Activated naive CD4-positive, alpha-beta T cell treated with anti-CD3 and anti-CD28 coated beads, Interleukin-2, amount 50 U/mL, for 72 hours (primary cell): Measurements from ENCODE around the gene ENKD1. TPM values are rescaled to one million over a fixed set of nuclear protein-coding genes. Genes with fewer than 3 reads are reported as not detected.
A peak's percentile ranks its signal among the peaks of the same experiment; 100 is the strongest.

Experiments used
- ATAC-seq, 2 donors: fragments of 150-1000 bp; cut with Tn5 transposase; 2 replicates each; pipeline ENCODE4 v1.10.0; 2021; ENCODE audit warnings: mild to moderate bottlenecking in 2 of 2, moderate library complexity in 2 of 2
- DNase-seq, 2 donors: peaks; one replicate each; pipeline ENCODE4 v3.0.0; 2021 to 2022; ENCODE audit warnings: low spot score in 2 of 2
- H3K27ac Mint-ChIP-seq, 2 donors: one replicate each; pipeline ENCODE4 v1.8.0; 2022; ENCODE audit warnings: mild to moderate bottlenecking in 2 of 2, mixed read lengths in 2 of 2
- H3K36me3 Mint-ChIP-seq, 2 donors: one replicate each; pipeline ENCODE4 v1.8.0; 2022; ENCODE audit warnings: mixed read lengths in 2 of 2
- H3K9me3 Mint-ChIP-seq, 2 donors: one replicate each; pipeline ENCODE4 v1.8.0; 2022; ENCODE audit warnings: mixed read lengths in 2 of 2
- total RNA-seq, 2 donors: library from RNA; stranded (reverse); gene quantifications; one replicate each; pipeline ENCODE4 v1.2.3, GENCODE V29; 2022

The ENKD1 gene
- total RNA-seq, 2 donors from 2014 or later: 2.4 to 11.0 TPM

DNA sequence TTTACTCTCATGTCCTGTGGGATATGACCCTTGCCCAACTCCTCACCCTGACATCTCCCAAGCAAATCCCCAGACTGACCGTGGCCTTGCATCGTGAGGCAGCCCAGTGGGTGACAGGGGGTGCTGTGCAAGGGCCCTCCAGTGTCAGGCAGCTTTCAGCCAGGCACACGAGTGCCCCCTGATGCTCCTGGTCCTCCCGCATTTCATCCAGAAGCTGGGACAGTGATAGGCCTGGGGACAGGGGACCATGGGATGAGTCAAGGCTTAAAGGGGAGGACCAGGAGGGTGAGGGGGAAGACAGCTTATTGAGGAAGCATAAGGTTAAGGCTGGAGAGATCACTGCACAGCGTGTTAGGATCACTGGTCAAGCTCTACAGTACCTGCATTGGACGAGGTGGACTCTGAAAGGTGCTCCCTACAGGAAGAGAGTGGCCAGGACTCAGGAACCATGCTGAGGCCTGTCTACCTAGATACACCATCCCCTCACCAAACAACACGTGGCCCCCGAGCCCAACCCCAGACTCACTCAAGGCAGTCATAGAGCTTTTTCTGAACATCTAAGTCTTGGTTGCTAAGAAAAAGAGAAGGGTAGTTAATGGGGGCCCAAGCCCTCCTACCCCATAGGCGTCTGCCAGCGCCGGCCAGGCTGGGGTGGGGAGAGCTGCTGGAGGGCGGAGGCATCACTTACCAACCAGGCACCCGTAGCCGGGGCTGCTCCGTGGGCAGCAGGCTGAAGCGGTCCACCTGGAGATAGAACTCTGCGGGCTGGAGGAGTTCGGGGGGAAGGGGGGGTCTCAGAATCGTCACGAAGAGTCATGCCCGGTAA is 7.5 kb downstream of the ENKD1 start:
- ATAC-seq: no peak
- DNase-seq: no peak
- Mint-ChIP-seq H3K27ac (peak overlapping the region; percentile 93 to 96), H3K9me3 (no peaks in the 10 kb centered on the region), H3K36me3 (peaks cover 10% of the 10 kb centered on the region in 2 donors)

DNA sequence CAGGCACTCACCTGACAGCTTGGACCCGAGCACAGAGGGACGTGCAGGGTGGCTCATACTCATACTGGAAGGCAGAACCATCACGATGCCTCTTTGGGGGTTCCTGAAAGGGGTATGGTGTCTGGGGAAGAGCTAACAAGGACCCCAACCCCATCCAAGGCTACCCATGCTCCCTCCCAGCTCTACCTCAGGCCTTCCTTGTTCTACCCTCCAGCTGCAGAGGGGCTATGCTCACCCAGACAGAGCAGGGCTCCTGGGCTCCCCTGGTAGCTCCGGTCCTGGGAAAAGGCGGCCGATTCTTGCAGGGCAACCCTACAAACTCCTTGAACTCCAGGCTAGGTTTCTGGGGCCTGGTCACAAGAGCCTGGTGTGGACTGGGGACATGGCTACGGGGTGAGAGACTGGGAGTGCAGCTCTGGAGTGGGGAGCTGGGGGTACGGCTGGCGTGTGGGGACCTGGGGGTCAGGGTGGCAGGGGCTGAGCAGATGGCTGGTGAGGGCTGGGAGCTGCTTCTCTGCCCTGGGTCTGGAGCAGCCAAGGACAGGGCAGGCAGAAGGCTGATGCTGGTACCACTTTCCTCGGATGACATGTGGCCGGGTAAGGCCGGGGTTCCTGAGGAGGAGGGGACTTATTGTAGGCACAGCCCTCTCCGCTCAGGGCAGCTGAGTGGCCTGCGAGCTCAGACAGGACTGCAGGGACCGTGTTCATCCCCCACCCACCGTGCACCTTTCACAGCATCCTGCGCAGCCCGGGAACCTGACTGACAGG is 8.6 kb downstream of the ENKD1 start:
- DNase-seq: no peak
- H3K36me3 Mint-ChIP-seq: peaks cover 10% of the 10 kb centered on the region in 2 donors
- H3K9me3 Mint-ChIP-seq: no peaks in the 10 kb centered on the region
- H3K27ac Mint-ChIP-seq: peak overlapping the region; percentile 44 to 50
- no peak for ATAC-seq

DNA sequence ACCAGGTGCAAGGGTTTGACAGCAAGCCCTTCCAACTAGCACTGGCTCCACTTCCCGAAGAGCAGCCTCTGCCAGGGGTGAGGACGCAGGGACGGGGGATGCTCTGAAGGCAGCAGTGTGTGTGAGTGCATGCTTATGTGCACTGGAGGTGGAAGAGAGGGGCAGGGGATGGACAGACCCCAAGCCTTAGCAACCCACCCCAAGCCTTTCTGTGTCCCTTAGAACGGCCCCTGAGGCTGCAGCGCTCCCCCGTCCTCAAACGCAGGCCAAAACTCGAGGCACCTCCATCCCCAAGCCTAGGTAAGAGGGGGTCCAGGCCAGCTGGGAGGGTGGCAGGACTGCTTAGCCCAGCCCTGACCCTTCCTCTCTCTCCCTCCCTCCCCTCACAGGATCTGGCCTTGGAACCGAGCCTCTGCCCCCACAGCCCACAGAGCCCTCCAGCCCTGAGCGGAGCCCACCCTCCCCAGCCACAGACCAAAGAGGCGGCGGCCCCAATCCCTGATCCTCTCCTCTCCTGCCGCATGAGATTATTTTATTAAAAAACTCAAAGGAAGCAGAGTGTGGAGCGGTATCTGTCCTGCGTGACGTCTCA is 9.4 kb downstream of the ENKD1 start:
- peaks cover 10 to 12% of the 10 kb centered on the region in 2 donors for H3K36me3 Mint-ChIP-seq
- ATAC-seq (no peak), DNase-seq (no peak)
- H3K27ac Mint-ChIP-seq: peak overlapping the region in 1 of 2 donors; percentile 44
- H3K9me3 Mint-ChIP-seq: no peaks in the 10 kb centered on the region

DNA sequence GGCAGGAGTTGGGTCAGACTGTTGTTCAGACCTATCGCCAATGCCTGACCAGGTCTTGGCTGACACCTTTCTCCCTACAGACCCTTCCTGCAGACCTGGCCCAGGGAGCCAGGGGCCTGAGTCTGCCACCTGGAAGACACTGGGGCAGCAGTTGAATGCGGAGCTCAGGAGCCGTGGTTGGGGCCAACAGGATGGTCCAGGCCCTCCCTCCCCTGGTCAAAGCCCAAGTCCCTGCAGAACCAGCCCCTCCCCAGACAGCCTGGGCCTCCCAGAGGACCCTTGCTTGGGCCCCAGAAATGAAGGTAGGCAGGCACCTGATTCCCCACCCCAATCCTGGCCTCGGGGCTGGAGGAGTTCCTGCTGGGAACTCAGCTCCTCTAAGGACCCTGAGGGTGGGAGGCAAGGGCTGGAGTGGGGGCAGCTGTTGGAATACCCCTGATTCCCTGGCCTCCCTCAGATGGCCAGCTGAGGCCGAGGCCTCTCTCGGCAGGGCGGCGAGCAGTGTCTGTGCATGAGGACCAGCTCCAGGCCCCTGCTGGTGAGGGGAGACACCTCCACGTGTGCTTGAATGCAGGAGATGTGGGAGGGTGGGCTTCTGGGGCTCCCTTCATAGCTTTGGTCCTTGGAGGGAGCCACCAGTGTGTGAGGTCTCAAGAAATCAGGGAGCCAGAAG is 10.1 kb downstream of the ENKD1 start:
- Mint-ChIP-seq H3K36me3 (peaks cover 10 to 19% of the 10 kb centered on the region in 2 donors), H3K27ac (no peak overlapping the region), H3K9me3 (no peaks in the 10 kb centered on the region)
- no peak for DNase-seq
- ATAC-seq: no peak

DNA sequence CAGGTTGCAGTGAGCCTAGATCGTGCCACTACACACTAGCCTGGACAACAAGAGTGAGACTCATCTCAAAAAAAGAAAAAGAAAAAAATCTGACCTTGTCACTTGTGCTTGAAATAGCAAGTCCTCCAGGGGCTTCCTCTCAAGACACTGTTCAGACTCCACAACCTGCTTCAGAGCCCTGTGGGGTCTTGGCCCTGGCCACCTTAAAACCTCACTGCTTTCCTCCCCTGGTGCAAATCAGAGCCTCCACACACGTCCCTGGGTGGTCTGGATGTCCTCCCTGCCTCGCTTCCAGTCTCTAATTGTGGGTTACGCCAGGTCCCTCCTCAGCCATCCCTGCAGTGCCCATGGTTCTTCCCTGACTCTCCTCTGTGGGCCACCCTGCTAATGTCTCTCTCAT is 11.2 kb downstream of the ENKD1 start:
- H3K36me3 Mint-ChIP-seq: peaks cover 10 to 23% of the 10 kb centered on the region in 2 donors
- no peaks in the 10 kb centered on the region for H3K9me3 Mint-ChIP-seq
- DNase-seq (no peak), ATAC-seq (no peak)
- H3K27ac Mint-ChIP-seq: peak overlapping the region; percentile 31 to 37

DNA sequence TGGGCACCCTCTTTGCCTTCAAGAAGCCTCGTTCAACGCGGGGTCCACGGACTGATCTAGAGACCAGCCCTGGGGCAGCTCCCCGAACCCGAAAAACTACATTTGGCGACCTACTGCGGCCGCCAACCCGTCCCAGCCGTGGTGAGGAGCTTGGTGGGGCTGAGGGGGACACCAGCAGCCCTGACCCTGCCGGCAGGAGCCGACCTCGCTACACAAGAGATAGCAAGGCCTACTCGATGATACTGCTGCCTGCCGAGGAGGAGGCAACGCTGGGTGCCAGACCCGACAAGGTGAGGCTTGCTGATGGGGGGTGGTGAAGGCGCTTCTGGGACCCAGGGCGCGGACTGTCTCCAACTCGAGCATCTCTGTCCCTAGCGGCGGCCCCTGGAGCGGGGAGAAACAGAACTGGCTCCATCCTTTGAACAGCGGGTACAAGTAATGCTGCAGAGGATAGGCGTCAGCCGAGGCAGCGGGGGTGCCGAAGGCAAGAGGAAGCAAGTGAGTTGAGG is 12.1 kb downstream of the ENKD1 start:
- ATAC-seq (no peak), DNase-seq (no peak)
- Mint-ChIP-seq H3K27ac (peak overlapping the region in 1 of 2 donors; percentile 15), H3K36me3 (peaks cover 6 to 25% of the 10 kb centered on the region in 2 donors), H3K9me3 (no peaks in the 10 kb centered on the region)

DNA sequence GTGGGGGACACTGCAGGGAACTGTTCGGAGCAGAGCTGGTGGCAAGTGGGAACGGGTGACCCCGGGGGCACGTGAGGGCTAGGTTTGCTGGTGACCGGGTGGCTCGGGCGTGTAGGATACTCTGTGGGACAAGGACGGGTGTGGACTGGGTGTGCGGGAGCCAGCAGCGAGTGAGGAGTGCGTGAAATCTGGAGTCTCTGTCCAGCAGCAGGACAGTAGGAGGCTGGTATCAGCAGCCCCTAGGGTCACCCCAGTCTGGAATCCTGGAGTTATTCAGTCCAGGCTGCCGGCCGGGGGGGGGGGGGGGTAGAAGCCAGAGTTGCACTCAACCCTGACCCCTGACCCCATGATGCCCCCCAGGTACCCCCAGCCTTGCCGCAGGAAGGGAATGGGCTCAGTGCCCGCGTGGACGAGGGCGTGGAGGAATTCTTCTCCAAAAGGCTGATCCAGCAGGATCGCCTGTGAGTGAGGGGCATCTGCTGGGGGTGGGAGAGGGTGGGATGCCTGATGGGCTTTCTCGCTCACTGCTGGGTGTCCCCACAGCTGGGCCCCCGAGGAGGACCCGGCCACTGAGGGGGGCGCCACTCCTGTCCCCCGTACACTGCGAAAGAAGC is 12.7 kb downstream of the ENKD1 start:
- DNase-seq (no peak), ATAC-seq (no peak)
- Mint-ChIP-seq H3K27ac (peak overlapping the region in 1 of 2 donors; percentile 59), H3K9me3 (no peaks in the 10 kb centered on the region), H3K36me3 (peaks cover under 1 to 19% of the 10 kb centered on the region in 2 donors)

DNA sequence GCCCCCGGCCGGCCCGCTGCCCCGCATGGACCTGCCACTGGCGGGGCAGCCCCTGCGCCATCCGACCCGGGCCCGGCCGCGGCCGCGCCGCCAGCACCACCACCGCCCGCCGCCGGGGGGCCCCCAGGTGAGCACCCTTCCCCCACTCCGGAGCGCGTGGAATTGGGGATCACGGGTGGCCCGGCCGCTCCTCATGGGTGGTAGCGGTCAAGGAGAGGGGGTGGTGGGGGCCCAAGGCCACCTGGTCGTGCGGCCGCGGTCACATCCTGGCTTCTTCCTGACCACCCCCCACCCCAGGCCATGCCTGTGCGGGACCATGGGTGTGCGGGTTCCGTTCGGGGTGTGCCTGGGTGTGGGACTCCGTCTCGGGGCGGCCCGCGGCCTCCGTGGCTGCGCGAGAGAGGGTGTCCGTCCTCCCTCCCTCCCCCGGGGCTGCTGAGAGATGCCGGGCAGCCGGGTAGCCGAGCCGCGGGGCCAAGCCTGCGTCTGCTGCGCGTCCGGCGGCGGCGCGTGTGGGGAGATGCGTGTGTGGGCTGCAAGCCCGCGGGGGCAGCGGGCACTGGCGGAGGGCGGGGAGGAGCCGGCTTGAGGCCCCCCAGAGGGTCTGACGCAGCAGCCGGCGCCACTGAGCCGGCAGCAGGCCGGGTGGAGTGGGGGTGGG is 13.3 kb downstream of the ENKD1 start:
- H3K36me3 Mint-ChIP-seq: peaks cover 0 to 18% of the 10 kb centered on the region in 2 donors
- H3K9me3 Mint-ChIP-seq: no peaks in the 10 kb centered on the region
- ATAC-seq (no peak), DNase-seq (no peak)
- H3K27ac Mint-ChIP-seq: no peak overlapping the region

DNA sequence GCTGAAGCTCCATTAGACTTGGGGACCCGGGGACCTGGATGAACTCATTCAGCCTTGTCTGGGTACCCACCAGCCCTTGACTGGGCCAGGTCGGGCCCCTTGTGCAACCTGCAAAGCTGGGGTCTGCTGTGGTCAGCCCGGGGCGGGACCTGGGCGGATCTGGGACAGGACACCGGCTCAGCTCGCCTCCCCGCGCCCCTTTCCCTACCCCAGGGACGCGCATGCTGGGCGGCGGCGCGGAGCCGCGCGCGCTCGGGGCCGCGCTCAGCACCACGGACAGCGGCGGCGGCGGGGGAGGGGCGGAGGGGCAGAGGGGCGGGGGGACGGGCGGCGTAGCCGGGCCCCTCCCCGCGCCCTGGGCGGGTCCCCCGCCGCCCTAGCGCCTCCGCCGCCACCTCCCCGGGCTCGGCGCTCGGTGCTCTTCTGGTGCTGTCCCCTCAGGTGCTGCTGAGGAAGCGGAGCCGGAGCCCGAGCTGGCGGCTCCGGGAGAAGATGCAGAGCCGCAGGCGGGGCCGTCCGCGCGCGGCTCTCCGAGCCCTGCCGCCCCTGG is 13.9 kb downstream of the ENKD1 start:
- ATAC-seq (no peak), DNase-seq (no peak)
- Mint-ChIP-seq H3K9me3 (no peaks in the 10 kb centered on the region), H3K36me3 (peaks cover 0 to 18% of the 10 kb centered on the region in 2 donors), H3K27ac (no peak overlapping the region)

DNA sequence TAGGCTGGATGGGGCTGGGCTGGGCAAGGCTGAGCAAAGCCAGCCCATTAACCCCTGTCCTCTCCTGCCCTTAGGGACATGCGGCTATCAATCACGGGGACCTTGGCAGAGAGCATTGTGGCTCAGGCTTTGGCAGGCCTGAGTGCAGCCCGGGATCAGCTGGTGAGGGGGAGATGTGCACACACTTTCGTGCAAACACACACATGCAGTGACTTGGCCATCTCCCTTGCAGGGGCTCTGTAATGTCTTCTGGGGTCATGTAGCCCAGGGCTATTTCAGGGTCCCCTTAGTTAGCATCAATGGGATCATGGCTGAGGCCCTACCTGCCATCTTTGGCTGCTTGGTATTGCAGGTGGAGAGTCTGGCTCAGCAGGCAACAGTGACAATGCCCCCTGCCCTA is 14.7 kb downstream of the ENKD1 start:
- no peaks in the 10 kb centered on the region for H3K9me3 Mint-ChIP-seq
- ATAC-seq (no peak), DNase-seq (no peak)
- H3K36me3 Mint-ChIP-seq: peaks cover 0 to 18% of the 10 kb centered on the region in 2 donors
- peak overlapping the region in 1 of 2 donors; percentile 22 for H3K27ac Mint-ChIP-seq

DNA sequence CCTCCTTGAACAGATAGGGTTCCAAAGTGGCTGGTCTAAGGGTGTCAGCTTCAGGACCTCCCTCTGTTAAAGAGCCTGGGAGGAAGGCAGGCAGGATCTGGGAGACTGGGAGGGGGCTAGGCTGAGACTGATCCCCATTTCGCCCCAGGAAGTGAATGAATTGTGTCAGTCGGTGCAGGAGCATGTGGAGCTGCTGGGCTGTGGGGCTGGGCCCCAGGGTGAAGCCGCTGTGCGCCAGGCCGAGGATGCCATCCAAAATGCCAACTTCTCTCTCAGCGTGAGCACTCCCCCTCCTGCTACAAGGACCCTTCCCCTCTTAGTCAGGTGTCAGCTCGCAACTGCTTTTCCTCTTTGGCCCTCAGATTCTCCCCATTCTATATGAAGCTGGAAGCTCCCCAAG is 15.5 kb downstream of the ENKD1 start:
- DNase-seq (no peak), ATAC-seq (no peak)
- Mint-ChIP-seq H3K9me3 (no peaks in the 10 kb centered on the region), H3K36me3 (peaks cover 0 to 18% of the 10 kb centered on the region in 2 donors), H3K27ac (peak overlapping the region; percentile 1 to 86)

DNA sequence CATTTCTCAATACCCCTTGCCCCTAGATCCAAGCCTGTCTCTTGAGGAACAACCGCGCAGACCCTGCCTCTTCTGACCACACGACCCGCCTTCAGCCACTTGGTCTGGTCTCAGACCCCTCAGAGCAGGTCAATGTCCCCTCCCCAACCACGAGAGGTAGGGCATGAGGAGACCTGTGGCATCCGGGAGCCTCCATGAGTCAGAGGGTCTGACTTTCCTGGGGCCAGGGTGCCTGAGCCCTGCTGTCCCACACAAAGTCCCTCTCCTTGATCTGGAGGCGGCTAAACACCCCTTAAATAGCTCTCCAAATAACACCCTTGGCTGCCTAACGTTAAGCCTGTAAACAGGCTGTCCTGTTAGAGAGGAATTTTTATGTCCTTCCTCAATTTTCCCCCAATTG is 16.5 kb downstream of the ENKD1 start:
- DNase-seq (no peak), ATAC-seq (no peak)
- H3K9me3 Mint-ChIP-seq: no peaks in the 10 kb centered on the region
- H3K27ac Mint-ChIP-seq: peak overlapping the region; percentile 1 to 86
- H3K36me3 Mint-ChIP-seq: peaks cover 0 to 18% of the 10 kb centered on the region in 2 donors

DNA sequence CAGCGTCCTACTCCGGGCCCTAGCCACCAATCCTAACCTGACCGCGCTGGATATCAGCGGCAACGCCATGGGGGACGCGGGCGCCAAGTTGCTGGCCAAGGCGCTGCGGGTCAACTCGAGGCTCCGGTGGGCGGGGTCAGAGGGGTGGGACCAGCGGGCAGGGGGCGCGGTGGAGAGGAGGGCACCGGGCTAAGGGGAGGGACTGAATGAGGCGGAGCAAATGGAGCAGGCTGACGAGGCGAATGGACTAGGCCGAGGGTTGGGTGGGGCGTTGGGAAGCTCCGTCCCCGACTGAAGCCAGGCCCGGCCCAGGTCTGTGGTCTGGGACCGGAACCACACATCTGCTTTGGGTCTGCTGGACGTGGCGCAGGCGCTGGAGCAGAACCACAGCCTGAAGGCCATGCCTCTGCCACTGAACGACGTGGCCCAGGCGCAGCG is 17.0 kb downstream of the ENKD1 start:
- Mint-ChIP-seq H3K27ac (peak overlapping the region in 1 of 2 donors; percentile 1), H3K36me3 (peaks cover 0 to 18% of the 10 kb centered on the region in 2 donors)
- DNase-seq: no peak

DNA sequence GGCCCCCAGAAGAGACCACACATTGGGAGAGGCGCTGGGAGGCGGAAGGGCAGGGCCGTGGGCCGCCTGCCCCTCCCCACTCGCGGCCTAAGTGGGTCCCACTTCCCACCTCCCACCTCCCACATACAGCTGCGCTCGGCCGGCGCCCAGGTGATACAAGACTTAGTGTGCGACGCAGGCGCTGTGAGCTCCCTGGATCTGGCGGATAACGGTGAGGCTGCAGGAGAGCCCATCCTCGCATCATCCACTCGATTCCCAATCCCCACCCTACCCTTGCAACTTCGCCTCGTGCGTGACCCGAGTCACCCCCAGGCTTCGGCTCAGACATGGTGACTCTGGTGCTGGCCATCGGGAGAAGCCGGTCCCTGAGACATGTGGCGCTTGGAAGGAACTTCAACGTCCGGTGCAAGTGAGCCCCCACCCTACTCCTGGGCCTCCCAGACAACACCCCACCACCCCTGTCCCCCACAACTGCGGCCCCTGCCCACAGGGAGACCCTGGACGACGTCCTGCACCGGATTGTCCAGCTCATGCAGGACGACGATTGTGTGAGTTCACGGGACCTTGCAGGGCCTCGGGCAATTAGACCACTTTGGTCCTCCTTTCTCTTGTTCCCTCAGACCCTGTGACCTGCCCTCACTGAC is 17.7 kb downstream of the ENKD1 start:
- DNase-seq (no peak), ATAC-seq (no peak)
- H3K36me3 Mint-ChIP-seq: peaks cover 0 to 18% of the 10 kb centered on the region in 2 donors
- H3K27ac Mint-ChIP-seq: peak overlapping the region in 1 of 2 donors; percentile 44
- no peaks in the 10 kb centered on the region for H3K9me3 Mint-ChIP-seq

More for the DNA sequence above, 17.0 kb downstream of the ENKD1 start:
- no peaks in the 10 kb centered on the region for H3K9me3 Mint-ChIP-seq
- ATAC-seq: no peak
